Measurements from ENCODE around the gene TMEM129.

The TMEM129 gene

GRCh38 chr4:1716065-1716945 lies 4.8 kb downstream of the TMEM129 start:
- no peak for TF ChIP-seq CTCF (conservative IDR thresholded peaks at IDR 0.05; ENCODE audit: control insufficient read depth, insufficient read depth, low read depth, low read length)
- no peak overlapping the region for H3K4me3 ChIP-seq (ENCODE audit: control insufficient read depth, low read depth, low read length)
- DNase-seq (ENCODE audit: low read depth) = no peak

GRCh38 chr4:1715002-1715758 lies 5.9 kb downstream of the TMEM129 start:
- H3K4me3 ChIP-seq (ENCODE audit: control insufficient read depth, low read depth, low read length) = no peak overlapping the region
- DNase-seq (ENCODE audit: low read depth) = peak; percentile 25
- no peak for TF ChIP-seq CTCF (conservative IDR thresholded peaks at IDR 0.05; ENCODE audit: control insufficient read depth, insufficient read depth, low read depth, low read length)

DNA sequence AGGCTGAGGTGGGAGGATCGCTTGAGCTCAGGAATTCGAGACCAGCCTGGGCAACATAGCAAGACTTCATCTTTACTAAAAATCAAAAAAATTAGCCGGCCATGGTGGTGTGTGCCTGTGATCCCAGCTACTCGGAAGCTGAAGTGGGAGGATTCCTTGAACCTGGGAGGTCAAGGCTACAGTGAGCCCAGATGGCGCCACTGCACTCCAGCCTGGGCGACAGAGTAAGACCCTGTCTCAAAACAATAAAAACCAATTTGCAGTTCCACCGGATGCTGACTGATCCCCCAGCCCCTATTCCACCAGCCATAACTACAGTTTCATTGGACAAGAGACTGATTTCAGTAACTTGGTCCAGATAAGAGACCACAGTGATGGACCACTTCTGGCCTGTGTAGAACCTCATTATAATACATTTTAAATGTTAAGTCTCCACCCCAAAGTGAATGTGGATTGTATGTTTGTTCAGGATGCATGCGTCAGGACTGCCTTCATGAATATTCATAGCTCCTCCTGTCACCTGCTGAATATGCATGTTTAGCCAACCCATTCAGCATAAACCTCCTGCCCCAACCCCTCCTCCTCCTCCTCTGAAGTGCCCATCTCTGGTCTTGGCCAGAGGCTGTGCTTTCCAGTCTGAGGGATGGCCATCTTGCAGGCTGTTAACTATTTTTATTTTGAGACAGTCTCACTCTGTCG lies 6.7 kb downstream of the TMEM129 start:
- no peak overlapping the region for H3K4me3 ChIP-seq (ENCODE audit: control insufficient read depth, low read depth, low read length)
- peak; percentile 24 for DNase-seq (ENCODE audit: low read depth)
- TF ChIP-seq CTCF (conservative IDR thresholded peaks at IDR 0.05; ENCODE audit: control insufficient read depth, insufficient read depth, low read depth, low read length) = no peak

DNA sequence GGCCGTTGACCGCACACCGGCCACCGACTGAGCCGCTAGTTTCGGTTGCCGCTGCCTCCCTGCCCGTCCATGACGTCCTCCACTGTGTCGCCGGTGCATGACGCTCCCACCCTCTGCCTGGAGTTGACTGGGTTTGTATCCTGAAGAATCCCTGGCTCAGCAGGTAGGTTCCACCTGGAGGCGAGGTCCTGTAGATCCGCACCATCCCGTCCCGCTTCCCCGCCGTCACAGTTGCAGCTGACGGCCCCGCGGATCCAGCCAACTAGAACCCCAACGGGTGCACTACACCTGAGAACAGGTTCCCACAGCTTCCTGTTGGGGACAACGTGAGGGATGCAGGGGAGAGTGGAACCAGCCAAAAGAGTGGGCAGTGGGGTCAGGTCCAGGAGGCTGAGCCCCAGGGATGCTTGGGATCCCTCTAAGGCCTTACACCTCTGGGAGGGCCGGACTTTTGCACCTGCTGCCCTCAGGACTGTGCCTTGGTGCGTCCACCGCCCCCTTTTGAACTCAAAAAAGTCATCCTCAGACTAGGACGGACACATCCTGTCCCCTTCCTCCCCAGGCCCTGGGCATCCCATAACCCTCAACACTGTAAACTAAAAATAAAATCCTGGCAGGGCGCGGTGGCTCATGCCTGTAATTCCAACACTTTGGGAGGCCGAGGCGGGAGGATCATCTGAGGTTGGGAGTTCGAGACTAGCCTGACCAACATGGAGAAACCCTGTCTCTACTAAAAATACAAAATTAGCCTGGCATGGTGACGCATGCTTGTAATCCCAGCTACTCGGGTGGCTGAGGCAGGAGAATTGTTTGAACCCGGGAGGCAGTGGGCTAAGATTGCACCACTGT lies 7.9 kb downstream of the TMEM129 start:
- no peak for DNase-seq (ENCODE audit: low read depth)
- peak overlapping the region; percentile 75 for H3K4me3 ChIP-seq (ENCODE audit: control insufficient read depth, low read depth, low read length)
- no peak for TF ChIP-seq CTCF (conservative IDR thresholded peaks at IDR 0.05; ENCODE audit: control insufficient read depth, insufficient read depth, low read depth, low read length)

DNA sequence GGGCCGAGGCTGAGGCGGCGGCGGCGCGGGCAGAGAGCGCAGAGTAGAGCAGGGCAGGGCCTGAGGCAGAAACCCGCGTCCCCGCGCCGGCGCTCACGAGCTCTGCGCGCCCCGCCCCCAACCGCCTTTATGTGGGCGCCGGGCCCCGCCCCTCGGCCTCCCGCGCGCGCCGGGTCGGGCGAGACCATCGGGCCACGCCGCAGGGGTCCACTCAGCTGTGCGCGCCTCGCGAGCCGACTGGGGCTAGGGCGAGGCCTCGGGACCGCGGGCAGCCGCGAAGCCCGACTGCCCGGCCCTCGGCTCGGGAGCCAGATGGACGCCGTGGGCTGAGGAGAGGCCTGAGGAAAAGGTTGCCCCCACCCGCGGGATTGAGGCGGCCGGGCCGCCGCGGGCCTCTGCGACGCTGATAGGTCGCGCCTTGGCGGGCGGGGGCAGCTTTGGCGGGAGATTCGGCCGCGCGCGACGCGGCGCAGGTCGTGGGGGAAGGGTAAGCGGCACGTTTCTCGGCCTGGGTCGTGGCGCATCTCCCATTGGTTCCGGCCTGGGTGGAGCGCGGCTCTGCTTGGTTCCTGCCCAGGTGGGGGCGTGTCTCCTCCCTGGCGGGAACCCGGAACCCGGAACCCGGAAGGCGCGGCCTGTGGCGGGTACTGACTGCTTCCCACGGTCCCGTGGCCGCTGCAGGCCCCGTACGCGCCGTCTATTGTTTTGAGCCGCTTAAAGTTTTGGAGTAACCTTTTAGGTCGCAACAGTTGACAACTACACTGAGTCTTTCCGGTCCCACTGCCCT lies 8.7 kb downstream of the TMEM129 start, which contains the start of gene SLBP:
SLBP (minus strand) TSS at position 104 of the 787 bp plus-strand sequence. CDS start 131 bp downstream, outside the sequence.
- peak; percentile 86 for DNase-seq (ENCODE audit: low read depth)
- no peak for TF ChIP-seq CTCF (conservative IDR thresholded peaks at IDR 0.05; ENCODE audit: control insufficient read depth, insufficient read depth, low read depth, low read length)

More for the DNA sequence above, 8.7 kb downstream of the TMEM129 start, which contains the start of gene SLBP:
- H3K4me3 ChIP-seq (ENCODE audit: control insufficient read depth, low read depth, low read length) = peak within 1 kb of the TSS; percentile 90

Measured in fibroblast of mammary gland (primary cell).